H1 (cell line): ENCODE results near the gene ICAM2. TPM values are rescaled to one million over a fixed set of nuclear protein-coding genes. Genes with fewer than 3 reads are reported as not detected.

Experiments used
- CTCF ChIA-PET: fragments of 300-600 bp; sonication (Branson Sonifier 250); formaldehyde crosslinking; loops from one replicate; lab custom pipeline; 2021; ENCODE audit not compliant: partially characterized antibody; lab: Charles Lee
- POLR2A ChIA-PET: fragments of 300-600 bp; sonication (Branson Sonifier 250); formaldehyde crosslinking; loops from one replicate; lab custom pipeline; 2021; ENCODE audit warnings: inconsistent platforms; ENCODE audit not compliant: partially characterized antibody; lab: Charles Lee
- DNase-seq, 2 experiments: peaks; one replicate each; pipeline versions ENCODE4 v3.0.0 to v3.0.0-alpha.2; 2010 to 2022; ENCODE audit warnings: low spot score in 2 of 2, low read depth in 1 of 2, mixed read lengths in 1 of 2
- FAIRE-seq: peaks from 2 replicates; lab custom pipeline; 2011; peaks lifted over from hg19 to GRCh38; lab: Jason Lieb, UNC
- H2AFZ ChIP-seq: 2 replicates; pipeline ENCODE4 v1.8.1; 2012; ENCODE audit warnings: low read length, inconsistent platforms
- H2AK5ac ChIP-seq: 2 replicates; pipeline ENCODE4 v1.6.1; 2013; ENCODE audit warnings: low read depth, low read length
- H2BK120ac ChIP-seq: replicated peaks from 2 replicates; pipeline ENCODE3; 2013; ENCODE audit warnings: low read depth, low read length, inconsistent platforms
- H2BK12ac ChIP-seq: 2 replicates; pipeline ENCODE4 v1.6.1; 2013; ENCODE audit warnings: low read depth, low read length
- H2BK15ac ChIP-seq: 2 replicates; pipeline ENCODE4 v1.6.1; 2013; ENCODE audit warnings: low read length
- H2BK20ac ChIP-seq: 2 replicates; pipeline ENCODE4 v1.6.1; 2013; ENCODE audit warnings: low read length
- H2BK5ac ChIP-seq: 2 replicates; pipeline ENCODE4 v1.6.1; 2013; ENCODE audit warnings: low read depth, low read length
- H3K14ac ChIP-seq: 2 replicates; pipeline ENCODE4 v1.6.1; 2013; ENCODE audit warnings: inconsistent platforms; ENCODE audit not compliant: insufficient read length
- H3K18ac ChIP-seq: 2 replicates; pipeline ENCODE4 v1.6.1; 2013; ENCODE audit warnings: low read length; ENCODE audit errors: extremely low read depth
- H3K23ac ChIP-seq: 2 replicates; pipeline ENCODE4 v1.6.1; 2013; ENCODE audit warnings: inconsistent platforms; ENCODE audit not compliant: insufficient read length
- H3K23me2 ChIP-seq: 2 replicates; pipeline ENCODE4 v1.6.1; 2013; ENCODE audit warnings: low read depth, low read length
- H3K27ac ChIP-seq: 2 replicates; pipeline ENCODE4 v1.6.1; 2011; ENCODE audit warnings: low read depth, low read length, inconsistent platforms
- H3K27me3 ChIP-seq, 4 experiments: replicated peaks in 1 of 4; 1 replicate in 1 of 4; 2 replicates in 3 of 4; pipeline versions ENCODE4 v1.6.1 to v1.8.1; 2011 to 2013; ENCODE audit warnings: low read length in 3 of 4, mild to moderate bottlenecking in 3 of 4, inconsistent platforms in 2 of 4, mixed read lengths in 2 of 4, moderate library complexity in 1 of 4; ENCODE audit not compliant: control insufficient read depth in 3 of 4, insufficient read depth in 3 of 4; ENCODE audit errors: extremely low read depth in 1 of 4
- H3K36me3 ChIP-seq, 4 experiments: 2 replicates each; pipeline versions ENCODE4 v1.6.1 to v1.8.1; 2011 to 2013; ENCODE audit warnings: mild to moderate bottlenecking in 4 of 4, low read length in 3 of 4, moderate library complexity in 2 of 4, control low read depth in 1 of 4, inconsistent platforms in 1 of 4; ENCODE audit not compliant: insufficient read depth in 4 of 4, control insufficient read depth in 2 of 4
- H3K4ac ChIP-seq: replicated peaks from 2 replicates; pipeline ENCODE3; 2013; ENCODE audit warnings: low read length, low read depth, mixed read lengths, inconsistent platforms; ENCODE audit not compliant: insufficient read length
- H3K4me1 ChIP-seq, 4 experiments: replicated peaks in 1 of 4; 1 replicate in 1 of 4; 2 replicates in 3 of 4; pipeline versions ENCODE4 v1.6.1 to v1.8.1; 2011 to 2013; ENCODE audit warnings: low read length in 3 of 4, inconsistent platforms in 2 of 4, mixed read lengths in 1 of 4; ENCODE audit not compliant: insufficient read depth in 4 of 4, control insufficient read depth in 3 of 4
- H3K4me2 ChIP-seq, 2 experiments: 2 replicates each; pipeline versions ENCODE4 v1.6.1 to v1.8.1; 2011 to 2013; ENCODE audit warnings: low read depth in 2 of 2, low read length in 2 of 2, control low read depth in 1 of 2, inconsistent platforms in 1 of 2, mild to moderate bottlenecking in 1 of 2; ENCODE audit not compliant: insufficient read depth in 1 of 2
- H3K4me3 ChIP-seq, 4 experiments: fragments of 200-600, 300-600 bp in 1 of 4; sonication (generic), shearing (Covaris generic), sonication (Bioruptor Twin) in 1 of 4; 2 replicates each; pipeline versions ENCODE4 v1.5.1 to v1.8.1; 2011 to 2016; ENCODE audit warnings: low read length in 4 of 4, low read depth in 3 of 4, control low read depth in 2 of 4, inconsistent platforms in 2 of 4, mild to moderate bottlenecking in 2 of 4, mixed read lengths in 1 of 4, moderate library complexity in 1 of 4; ENCODE audit not compliant: insufficient read depth in 2 of 4; ENCODE audit errors: extremely low read depth in 1 of 4
- H3K56ac ChIP-seq: replicated peaks from 2 replicates; pipeline ENCODE3; 2013; ENCODE audit warnings: low read depth, mild to moderate bottlenecking, mixed read lengths, low read length, inconsistent platforms; ENCODE audit not compliant: insufficient read length
- H3K79me1 ChIP-seq: 2 replicates; pipeline ENCODE4 v1.6.1; 2013; ENCODE audit warnings: low read depth, low read length, control low read depth
- H3K79me2 ChIP-seq, 2 experiments: 2 replicates each; pipeline versions ENCODE4 v1.6.1 to v1.8.1; 2012 to 2013; ENCODE audit warnings: low read length in 2 of 2, mild to moderate bottlenecking in 2 of 2, inconsistent platforms in 1 of 2; ENCODE audit not compliant: insufficient read depth in 2 of 2, control insufficient read depth in 1 of 2
- H3K9ac ChIP-seq, 4 experiments: replicated peaks in 1 of 4; 1 replicate in 1 of 4; 2 replicates in 3 of 4; pipeline versions ENCODE4 v1.6.1 to v1.8.1; 2011 to 2013; ENCODE audit warnings: low read depth in 3 of 4, low read length in 3 of 4, control low read depth in 2 of 4, mild to moderate bottlenecking in 2 of 4, moderate library complexity in 2 of 4, inconsistent platforms in 1 of 4; ENCODE audit errors: extremely low read depth in 1 of 4
- H3K9me3 ChIP-seq, 2 experiments: 2 replicates each; pipeline versions ENCODE4 v1.6.1 to v1.8.1; 2012 to 2013; ENCODE audit warnings: mild to moderate bottlenecking in 2 of 2, moderate library complexity in 2 of 2, control low read depth in 1 of 2, inconsistent platforms in 1 of 2, low read depth in 1 of 2, low read length in 1 of 2, mixed read lengths in 1 of 2; ENCODE audit not compliant: insufficient read depth in 2 of 2
- H4K20me1 ChIP-seq, 2 experiments: replicated peaks in 1 of 2; 2 replicates each; pipeline versions ENCODE3 to v1.8.1; 2011 to 2013; ENCODE audit warnings: inconsistent platforms in 2 of 2, low read length in 2 of 2, mild to moderate bottlenecking in 1 of 2; ENCODE audit not compliant: insufficient read depth in 2 of 2, control insufficient read depth in 1 of 2
- H4K5ac ChIP-seq: 2 replicates; pipeline ENCODE4 v1.6.1; 2013; ENCODE audit warnings: low read length, low read depth, mixed read lengths, inconsistent platforms; ENCODE audit not compliant: insufficient read length
- H4K8ac ChIP-seq: 2 replicates; pipeline ENCODE4 v1.8.0; 2013; ENCODE audit warnings: mild to moderate bottlenecking, moderate library complexity, low read length, inconsistent platforms; ENCODE audit not compliant: insufficient read depth; ENCODE audit errors: extremely low read depth
- H4K91ac ChIP-seq: replicated peaks from 2 replicates; pipeline ENCODE3; 2013; ENCODE audit warnings: low read length, mixed read lengths, inconsistent platforms; ENCODE audit not compliant: insufficient read length
- NRF1 ChIP-seq: IDR thresholded peaks from 2 replicates; pipeline ENCODE4 v1.6.1; 2011; ENCODE audit warnings: mild to moderate bottlenecking, low read depth, low read length, improper control_type of control experiment
- POLR2AphosphoS5 ChIP-seq: IDR thresholded peaks from 2 replicates; pipeline ENCODE4 v1.6.1; 2011; ENCODE audit warnings: low read depth, low read length
- RAD21 ChIP-seq, 2 experiments: IDR thresholded peaks in 1 of 2; conservative IDR thresholded peaks in 1 of 2; 2 replicates each; pipeline ENCODE4 v1.6.1; 2011; ENCODE audit warnings: low read depth in 2 of 2, low read length in 2 of 2, improper control_type of control experiment in 1 of 2, inconsistent platforms in 1 of 2, mild to moderate bottlenecking in 1 of 2, moderate library complexity in 1 of 2
- RXRA ChIP-seq: IDR thresholded peaks from 2 replicates; pipeline ENCODE4 v1.6.1; 2011; ENCODE audit warnings: low read depth, mild to moderate bottlenecking, low read length, moderate library complexity; ENCODE audit not compliant: insufficient read depth
- SIN3A ChIP-seq, 2 experiments: IDR thresholded peaks in 1 of 2; conservative IDR thresholded peaks in 1 of 2; 2 replicates each; pipeline ENCODE4 v1.6.1; 2011 to 2012; ENCODE audit warnings: low read length in 2 of 2, improper control_type of control experiment in 1 of 2, low read depth in 1 of 2, mild to moderate bottlenecking in 1 of 2
- SIX5 ChIP-seq: IDR thresholded peaks from 2 replicates; pipeline ENCODE4 v1.6.1; 2011; ENCODE audit warnings: mild to moderate bottlenecking, low read depth, low read length
- WGBS, 2 experiments: shearing (Covaris generic) in 1 of 2; methylation state at CpG; one replicate each; pipeline versions ENCODE4 v1.1.6 to v1.1.7; 2013 to 2015; ENCODE audit warnings: low lambda C conversion rate in 2 of 2, mixed read lengths in 2 of 2, inconsistent platforms in 1 of 2, low coverage in 1 of 2, missing lambda C conversion rate in 1 of 2; ENCODE audit not compliant: insufficient replicate concordance in 2 of 2, insufficient coverage in 1 of 2, insufficient read length in 1 of 2; ENCODE audit errors: extremely low coverage in 1 of 2, missing lambda C conversion rate in 1 of 2; 5-methylcytosine and 5-hydroxymethylcytosine counted together
- polyA plus RNA-seq, 7 experiments: library from polyadenylated mRNA; depleted of rRNA in 3 of 7; stranded (reverse) in 5 of 7; unstranded in 2 of 7; fragments of >200 nt in 5 of 7; fragments of 200-250 nt in 2 of 7; gene quantifications; 1 replicate in 5 of 7; 2 replicates in 1 of 7; 4 replicates in 1 of 7; pipeline versions ENCODE4 v1.2.1 to v1.2.3, GENCODE V29; 2011 to 2013; ENCODE audit warnings: missing spikeins in 2 of 7, mixed read lengths in 2 of 7
- total RNA-seq: library from RNA; stranded (reverse); fragmentation: NEBNext Ultra II Directional; extraction: Animal tissue kit (Norgen Biotek cat#: 25700); gene quantifications from 2 replicates; pipeline ENCODE4 v1.2.1, GENCODE V29; 2021
- TF ChIP-seq, protein P1 (sequence below): IDR thresholded peaks from 2 replicates; pipeline ENCODE4 v1.6.1; 2012; ENCODE audit warnings: low read length, inconsistent platforms

ICAM2 gene
- total and polyA plus RNA-seq, 2 of the 8 experiments (the other 6 are each of a cell fraction or from before 2014, with no cell fraction given): 0.45 to 0.63 TPM

DNA sequence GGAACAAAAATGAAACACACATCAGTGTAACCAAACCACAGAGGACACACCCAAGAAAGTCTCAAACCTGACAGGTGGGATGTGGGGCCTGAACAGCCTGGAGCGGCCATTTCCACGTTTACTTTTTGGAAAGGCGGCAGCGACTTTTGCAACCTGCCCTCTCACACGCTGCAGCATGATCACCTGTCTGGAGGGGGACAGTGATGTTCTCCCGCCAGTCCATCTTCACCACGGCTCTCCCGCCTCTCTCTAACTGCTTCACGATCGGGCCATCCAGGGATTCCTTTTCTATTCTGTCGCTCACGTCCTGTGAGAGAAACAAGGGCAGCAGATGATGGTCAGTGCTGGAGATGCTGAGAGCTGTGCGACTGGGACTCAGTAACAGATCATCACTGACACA is 24.7 kb upstream of the ICAM2 start:
- no peaks in the 10 kb centered on the region for H3K36me3 ChIP-seq
- no peaks in the 10 kb centered on the region; the same call in 1 of the 2 replicates for H3K79me1 ChIP-seq
- no peaks in the 10 kb centered on the region for H3K79me2 ChIP-seq
- H4K91ac ChIP-seq: no peak overlapping the region
- no peak overlapping the region for H2BK20ac ChIP-seq
- WGBS, 2 experiments: 93% methylated on average over 12 of the region's 13 CpGs; no CpG with 5 or more reads in 1 of the 2 experiments
- DNase-seq (no peak), FAIRE-seq (no peak)
- H3K14ac ChIP-seq: no peak overlapping the region
- no peak overlapping the region for H2BK120ac ChIP-seq
- no peak overlapping the region for H3K4me2 ChIP-seq
- no peak overlapping the region for H4K8ac ChIP-seq
- H3K18ac ChIP-seq: no peak overlapping the region
- TF ChIP-seq SIN3A (conservative IDR thresholded peaks at IDR 0.05 in 1 of 2, IDR thresholded peaks at IDR 0.05 in 1 of 2; ENCODE audit: low read depth in 1 of 2, low read length in 2 of 2): no peak
- no peak for TF ChIP-seq SIX5
- TF ChIP-seq RAD21 (IDR thresholded peaks at IDR 0.05 in 1 of 2, conservative IDR thresholded peaks at IDR 0.05 in 1 of 2; ENCODE audit: low read depth in 2 of 2, low read length in 2 of 2): no peak
- no peak for TF ChIP-seq RXRA
- no peak for TF ChIP-seq POLR2AphosphoS5
- TF ChIP-seq, protein P1, sequence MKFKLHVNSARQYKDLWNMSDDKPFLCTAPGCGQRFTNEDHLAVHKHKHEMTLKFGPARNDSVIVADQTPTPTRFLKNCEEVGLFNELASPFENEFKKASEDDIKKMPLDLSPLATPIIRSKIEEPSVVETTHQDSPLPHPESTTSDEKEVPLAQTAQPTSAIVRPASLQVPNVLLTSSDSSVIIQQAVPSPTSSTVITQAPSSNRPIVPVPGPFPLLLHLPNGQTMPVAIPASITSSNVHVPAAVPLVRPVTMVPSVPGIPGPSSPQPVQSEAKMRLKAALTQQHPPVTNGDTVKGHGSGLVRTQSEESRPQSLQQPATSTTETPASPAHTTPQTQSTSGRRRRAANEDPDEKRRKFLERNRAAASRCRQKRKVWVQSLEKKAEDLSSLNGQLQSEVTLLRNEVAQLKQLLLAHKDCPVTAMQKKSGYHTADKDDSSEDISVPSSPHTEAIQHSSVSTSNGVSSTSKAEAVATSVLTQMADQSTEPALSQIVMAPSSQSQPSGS: no peak
- no peak for TF ChIP-seq NRF1
- no peak overlapping the region for H3K27ac ChIP-seq
- no peak overlapping the region for H3K9ac ChIP-seq
- H3K4me3 ChIP-seq: no peak overlapping the region
- no peaks in the 10 kb centered on the region for H3K27me3 ChIP-seq
- no peak overlapping the region for H4K5ac ChIP-seq
- H2BK12ac ChIP-seq: no peak overlapping the region
- H2BK5ac ChIP-seq: no peak overlapping the region
- H3K23me2 ChIP-seq: no peaks in the 10 kb centered on the region
- H4K20me1 ChIP-seq: no peaks in the 10 kb centered on the region
- no peak overlapping the region for H3K4ac ChIP-seq
- no peaks in the 10 kb centered on the region for H3K4me1 ChIP-seq
- POLR2A ChIA-PET: interaction anchor here (2.7 kb wide), 1 partner anchor 101 kb away, joined by 11 read pairs; no protein-coding TSS in a partner anchor
- no peak overlapping the region for H2BK15ac ChIP-seq
- no peak overlapping the region for H2AFZ ChIP-seq
- H3K56ac ChIP-seq: no peak overlapping the region
- H3K23ac ChIP-seq: no peak overlapping the region
- CTCF ChIA-PET: interaction anchor here (0.9 to 8.5 kb wide), 6 partner anchors 9 to 237 kb away, joined by 3 to 105 read pairs (median 6); no protein-coding TSS in a partner anchor
- no peak overlapping the region for H2AK5ac ChIP-seq
- H3K9me3 ChIP-seq: no peaks in the 10 kb centered on the region
